SJSA1 (cell line): ENCODE measurements around the gene TBC1D9B. TPM values are rescaled to one million over a fixed set of nuclear protein-coding genes. Genes with fewer than 3 reads are reported as not detected.
"Not testable (repeated sequence)": the region's sequence is repeated elsewhere in the genome, so short reads cannot be mapped to it uniquely, and the experiment has no call there.

ENCODE experiments used
- DNase-seq, 2 experiments: peaks; one replicate each; pipeline ENCODE4 v3.0.0-alpha.2; 2015 to 2020; ENCODE audit warnings: low spot score in 2 of 2, low read depth in 1 of 2
- H3K27ac ChIP-seq: fragments of 250-450 bp; sonication (Bioruptor Pico); 2 replicates; pipeline ENCODE4 v1.5.1; 2020; ENCODE audit warnings: mild to moderate bottlenecking, moderate library complexity
- H3K27me3 ChIP-seq: fragments of 250-450 bp; sonication (Bioruptor Pico); replicated peaks from 2 replicates; pipeline ENCODE4 v1.5.1; 2020; ENCODE audit warnings: mild to moderate bottlenecking, moderate library complexity
- H3K36me3 ChIP-seq: fragments of 250-450 bp; sonication (Bioruptor Pico); 2 replicates; pipeline ENCODE4 v1.5.1; 2020; ENCODE audit warnings: mild to moderate bottlenecking
- H3K4me1 ChIP-seq: fragments of 250-450 bp; sonication (Bioruptor Pico); replicated peaks from 2 replicates; pipeline ENCODE4 v1.6.1; 2021; ENCODE audit warnings: mild to moderate bottlenecking
- H3K4me3 ChIP-seq: fragments of 250-450 bp; sonication (Bioruptor Pico); 2 replicates; pipeline ENCODE4 v1.5.1; 2020; ENCODE audit warnings: mild to moderate bottlenecking
- H3K9me3 ChIP-seq: fragments of 250-450 bp; sonication (Bioruptor Pico); replicated peaks from 2 replicates; pipeline ENCODE4 v1.5.1; 2020; ENCODE audit warnings: mild to moderate bottlenecking
- total RNA-seq: library from RNA; depleted of rRNA; stranded (reverse); fragments of >200 nt; shearing (Covaris generic); gene quantifications from 2 replicates; pipeline ENCODE4 v1.2.3, GENCODE V29; 2014

Gene TBC1D9B
- total RNA-seq, 1 experiment from 2014 or later, result 43.2 TPM

- Histone ChIP-seq H3K4me1 (peaks cover 36% of the 10 kb centered on the region), H3K9me3 (no peaks in the 10 kb centered on the region), H3K27me3 (no peaks in the 10 kb centered on the region), H3K36me3 (peaks cover 81% of the 10 kb centered on the region), H3K27ac (no peak overlapping the region), H3K4me3 (no peak overlapping the region)
- DNase-seq, result no peak
Observed at GRCh38 chr5:179874536-179875292, 33.0 kb downstream of the TBC1D9B start.

GRCh38 chr5:179874136-179874535 is 33.6 kb downstream of the TBC1D9B start:
- H3K36me3 ChIP-seq, result peaks cover 81% of the 10 kb centered on the region
- DNase-seq, result no peak
- H3K9me3 ChIP-seq, result no peaks in the 10 kb centered on the region

GRCh38 chr5:179873588-179874110 is 34.0 kb downstream of the TBC1D9B start:
- DNase-seq, result no peak
- Histone ChIP-seq H3K4me1 (peaks cover 32% of the 10 kb centered on the region), H3K9me3 (no peaks in the 10 kb centered on the region), H3K36me3 (peaks cover 81% of the 10 kb centered on the region), H3K4me3 (no peak overlapping the region), H3K27me3 (no peaks in the 10 kb centered on the region), H3K27ac (no peak overlapping the region)

More at GRCh38 chr5:179874136-179874535, 33.6 kb downstream of the TBC1D9B start:
- Histone ChIP-seq H3K4me1 (peaks cover 36% of the 10 kb centered on the region), H3K4me3 (no peak overlapping the region), H3K27me3 (no peaks in the 10 kb centered on the region), H3K27ac (no peak overlapping the region)

- Histone ChIP-seq H3K4me1 (peaks cover 26% of the 10 kb centered on the region), H3K27me3 (no peaks in the 10 kb centered on the region), H3K27ac (no peak overlapping the region), H3K9me3 (no peaks in the 10 kb centered on the region), H3K36me3 (peaks cover 81% of the 10 kb centered on the region), H3K4me3 (no peak overlapping the region)
- peak in 1 of 2 experiments; percentile 50 for DNase-seq
Observed at GRCh38 chr5:179872828-179873575, 34.7 kb downstream of the TBC1D9B start.

GRCh38 chr5:179872055-179872827 is 35.5 kb downstream of the TBC1D9B start:
- H3K27ac ChIP-seq, result no peak overlapping the region
- peaks cover 81% of the 10 kb centered on the region for H3K36me3 ChIP-seq
- no peak overlapping the region for H3K4me3 ChIP-seq
- peaks cover 22% of the 10 kb centered on the region for H3K4me1 ChIP-seq
- no peaks in the 10 kb centered on the region for H3K9me3 ChIP-seq
- no peaks in the 10 kb centered on the region for H3K27me3 ChIP-seq
- DNase-seq, result no peak

GRCh38 chr5:179871533-179871932 is 36.2 kb downstream of the TBC1D9B start:
- not testable (repeated sequence) for H3K27me3 ChIP-seq, DNase-seq, H3K4me3 ChIP-seq, H3K9me3 ChIP-seq, H3K27ac ChIP-seq
- peaks cover 17% of the 10 kb centered on the region for H3K4me1 ChIP-seq
- peaks cover 87% of the 10 kb centered on the region for H3K36me3 ChIP-seq

- Histone ChIP-seq H3K4me3 (no peak overlapping the region), H3K9me3 (no peaks in the 10 kb centered on the region), H3K4me1 (peaks cover 11% of the 10 kb centered on the region), H3K27ac (no peak overlapping the region), H3K36me3 (peaks cover 93% of the 10 kb centered on the region), H3K27me3 (no peaks in the 10 kb centered on the region)
- DNase-seq, result no peak
Observed at GRCh38 chr5:179870952-179871351, 36.7 kb downstream of the TBC1D9B start.

GRCh38 chr5:179870403-179870903 is 37.2 kb downstream of the TBC1D9B start:
- Histone ChIP-seq H3K27ac (no peak overlapping the region), H3K4me1 (peaks cover 6% of the 10 kb centered on the region), H3K9me3 (no peaks in the 10 kb centered on the region), H3K27me3 (no peaks in the 10 kb centered on the region), H3K4me3 (no peak overlapping the region), H3K36me3 (peaks cover 94% of the 10 kb centered on the region)
- DNase-seq, result peak; percentile 32 to 77

- Histone ChIP-seq H3K4me1 (no peaks in the 10 kb centered on the region), H3K36me3 (peaks cover 94% of the 10 kb centered on the region), H3K27me3 (no peaks in the 10 kb centered on the region), H3K9me3 (no peaks in the 10 kb centered on the region), H3K27ac (no peak overlapping the region), H3K4me3 (no peak overlapping the region)
- DNase-seq, result no peak
Observed at GRCh38 chr5:179869641-179870402, 37.9 kb downstream of the TBC1D9B start.

- no peaks in the 10 kb centered on the region for H3K9me3 ChIP-seq
- peaks cover 92% of the 10 kb centered on the region for H3K36me3 ChIP-seq
- no peak for DNase-seq
Observed at GRCh38 chr5:179869101-179869500, 38.6 kb downstream of the TBC1D9B start.

GRCh38 chr5:179868541-179868940 is 39.2 kb downstream of the TBC1D9B start:
- H3K27me3 ChIP-seq, result no peaks in the 10 kb centered on the region
- DNase-seq, result no peak
- H3K4me3 ChIP-seq, result no peak overlapping the region
- H3K27ac ChIP-seq, result no peak overlapping the region
- no peaks in the 10 kb centered on the region for H3K4me1 ChIP-seq
- H3K9me3 ChIP-seq, result no peaks in the 10 kb centered on the region
- peaks cover 92% of the 10 kb centered on the region for H3K36me3 ChIP-seq

More at GRCh38 chr5:179869101-179869500, 38.6 kb downstream of the TBC1D9B start:
- H3K27ac ChIP-seq, result no peak overlapping the region
- no peak overlapping the region for H3K4me3 ChIP-seq
- no peaks in the 10 kb centered on the region for H3K4me1 ChIP-seq
- no peaks in the 10 kb centered on the region for H3K27me3 ChIP-seq

- no peak for DNase-seq
- H3K36me3 ChIP-seq, result peaks cover 92% of the 10 kb centered on the region
- H3K4me1 ChIP-seq, result no peaks in the 10 kb centered on the region
Observed at GRCh38 chr5:179867476-179867875, 40.2 kb downstream of the TBC1D9B start.

GRCh38 chr5:179867079-179867465 is 40.6 kb downstream of the TBC1D9B start:
- Histone ChIP-seq H3K4me1 (no peaks in the 10 kb centered on the region), H3K27ac (no peak overlapping the region), H3K36me3 (peaks cover 92% of the 10 kb centered on the region), H3K27me3 (no peaks in the 10 kb centered on the region), H3K4me3 (no peak overlapping the region), H3K9me3 (peaks cover 5% of the 10 kb centered on the region; the same call in 1 of the 2 replicates)
- DNase-seq, result no peak

More at GRCh38 chr5:179867476-179867875, 40.2 kb downstream of the TBC1D9B start:
- no peak overlapping the region for H3K4me3 ChIP-seq
- no peaks in the 10 kb centered on the region for H3K27me3 ChIP-seq
- no peak overlapping the region for H3K27ac ChIP-seq
- peaks cover 1% of the 10 kb centered on the region; the same call in 1 of the 2 replicates for H3K9me3 ChIP-seq
